Measurements from ENCODE around the gene GPR39. TPM values are rescaled to one million over a fixed set of nuclear protein-coding genes. Genes with fewer than 3 reads are reported as not detected.

The GPR39 gene
- total RNA-seq, 3 donors from 2014 or later (not counting 1 experiment from before 2014, with no cell fraction given) = not detected

DNA sequence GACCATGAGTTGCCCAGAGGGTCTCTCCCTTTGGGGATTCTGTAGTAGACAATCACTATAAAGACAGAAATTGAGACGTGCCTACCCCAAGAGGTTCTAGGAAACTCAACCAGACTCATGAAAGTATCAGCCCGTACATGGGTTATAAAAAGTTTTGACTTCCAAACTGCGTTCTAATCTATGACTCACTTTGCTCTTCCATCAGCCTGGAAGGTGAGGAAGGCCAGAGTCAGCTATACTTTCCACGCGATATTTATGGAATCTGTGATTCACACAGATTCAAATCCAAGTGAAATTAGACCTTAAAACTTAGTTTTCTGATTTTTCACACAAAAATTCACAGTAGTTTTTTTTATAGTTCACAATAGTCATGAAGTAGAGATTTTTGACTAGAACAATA lies 261.1 kb downstream of the GPR39 start:
- Histone ChIP-seq H3K36me3 (ENCODE audit: control insufficient read depth, insufficient read depth, low read length) (no peaks in the 10 kb centered on the region), H3K9me3 (ENCODE audit: control insufficient read depth, insufficient read depth, low read length) (no peaks in the 10 kb centered on the region), H3K4me3 (ENCODE audit: low read length) (no peak overlapping the region), H3K27ac (ENCODE audit: low read length) (no peak overlapping the region), H3K27me3 (ENCODE audit: control insufficient read depth, insufficient read depth, low read length) (no peaks in the 10 kb centered on the region), H3K4me1 (ENCODE audit: control insufficient read depth, insufficient read depth, low read length) (no peaks in the 10 kb centered on the region)
- Mint-ChIP-seq H3K36me3 (no peaks in the 10 kb centered on the region), H3K27ac (no peak overlapping the region), H3K27me3 (ENCODE audit: low read depth in 2 of 2) (peaks cover 5 to 7% of the 10 kb centered on the region in 2 donors), H3K4me3 (no peak overlapping the region), H3K9me3 (peaks cover 0 to 8% of the 10 kb centered on the region in 2 donors), H3K4me1 (no peaks in the 10 kb centered on the region)
- no peak for ATAC-seq
- 85% methylated on average over 5 of the region's 5 CpGs for WGBS (ENCODE audit: insufficient coverage)
- TF ChIP-seq, protein P1, sequence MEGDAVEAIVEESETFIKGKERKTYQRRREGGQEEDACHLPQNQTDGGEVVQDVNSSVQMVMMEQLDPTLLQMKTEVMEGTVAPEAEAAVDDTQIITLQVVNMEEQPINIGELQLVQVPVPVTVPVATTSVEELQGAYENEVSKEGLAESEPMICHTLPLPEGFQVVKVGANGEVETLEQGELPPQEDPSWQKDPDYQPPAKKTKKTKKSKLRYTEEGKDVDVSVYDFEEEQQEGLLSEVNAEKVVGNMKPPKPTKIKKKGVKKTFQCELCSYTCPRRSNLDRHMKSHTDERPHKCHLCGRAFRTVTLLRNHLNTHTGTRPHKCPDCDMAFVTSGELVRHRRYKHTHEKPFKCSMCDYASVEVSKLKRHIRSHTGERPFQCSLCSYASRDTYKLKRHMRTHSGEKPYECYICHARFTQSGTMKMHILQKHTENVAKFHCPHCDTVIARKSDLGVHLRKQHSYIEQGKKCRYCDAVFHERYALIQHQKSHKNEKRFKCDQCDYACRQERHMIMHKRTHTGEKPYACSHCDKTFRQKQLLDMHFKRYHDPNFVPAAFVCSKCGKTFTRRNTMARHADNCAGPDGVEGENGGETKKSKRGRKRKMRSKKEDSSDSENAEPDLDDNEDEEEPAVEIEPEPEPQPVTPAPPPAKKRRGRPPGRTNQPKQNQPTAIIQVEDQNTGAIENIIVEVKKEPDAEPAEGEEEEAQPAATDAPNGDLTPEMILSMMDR (IDR thresholded peaks at IDR 0.05) = no peak
- no peak for DNase-seq
- intact Hi-C loops (cut with micrococcal nuclease) = no loop called here

DNA sequence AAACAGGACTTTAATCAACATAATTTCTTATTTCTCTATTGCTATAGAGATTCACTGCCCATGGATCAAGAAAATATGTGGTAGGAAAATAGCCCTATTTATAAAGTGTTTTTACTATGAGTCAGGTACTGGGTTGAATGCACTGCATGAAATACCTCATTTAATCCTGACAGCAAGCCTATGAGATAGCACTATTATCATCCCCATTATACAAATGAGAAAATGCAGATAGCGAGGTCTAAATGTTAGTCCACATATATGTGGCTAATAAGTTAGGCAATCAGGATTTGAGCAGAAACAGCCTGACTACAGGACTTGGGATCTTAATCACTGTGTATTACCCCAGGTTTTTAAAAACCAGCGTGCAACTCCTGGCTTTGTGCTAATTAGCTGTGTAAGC lies 261.9 kb downstream of the GPR39 start:
- H3K9me3 ChIP-seq (ENCODE audit: control insufficient read depth, insufficient read depth, low read length) = no peaks in the 10 kb centered on the region
- no peak overlapping the region for H3K4me3 Mint-ChIP-seq
- TF ChIP-seq, protein P1 (IDR thresholded peaks at IDR 0.05) = no peak
- intact Hi-C loops (cut with micrococcal nuclease) = no loop called here
- ATAC-seq (no peak), DNase-seq (no peak)
- no peaks in the 10 kb centered on the region for H3K4me1 ChIP-seq (ENCODE audit: control insufficient read depth, insufficient read depth, low read length)
- H3K27ac ChIP-seq (ENCODE audit: low read length) = no peak overlapping the region
- no peaks in the 10 kb centered on the region for H3K27me3 ChIP-seq (ENCODE audit: control insufficient read depth, insufficient read depth, low read length)
- H3K36me3 Mint-ChIP-seq = no peaks in the 10 kb centered on the region
- H3K27me3 Mint-ChIP-seq (ENCODE audit: low read depth in 2 of 2) = no peaks in the 10 kb centered on the region
- H3K9me3 Mint-ChIP-seq = peaks cover 0 to 8% of the 10 kb centered on the region in 2 donors
- no peaks in the 10 kb centered on the region for H3K36me3 ChIP-seq (ENCODE audit: control insufficient read depth, insufficient read depth, low read length)
- 63% methylated on average over 2 of the region's 2 CpGs for WGBS (ENCODE audit: insufficient coverage)
- H3K27ac Mint-ChIP-seq = no peak overlapping the region
- no peak overlapping the region for H3K4me3 ChIP-seq (ENCODE audit: low read length)
- H3K4me1 Mint-ChIP-seq = no peaks in the 10 kb centered on the region

DNA sequence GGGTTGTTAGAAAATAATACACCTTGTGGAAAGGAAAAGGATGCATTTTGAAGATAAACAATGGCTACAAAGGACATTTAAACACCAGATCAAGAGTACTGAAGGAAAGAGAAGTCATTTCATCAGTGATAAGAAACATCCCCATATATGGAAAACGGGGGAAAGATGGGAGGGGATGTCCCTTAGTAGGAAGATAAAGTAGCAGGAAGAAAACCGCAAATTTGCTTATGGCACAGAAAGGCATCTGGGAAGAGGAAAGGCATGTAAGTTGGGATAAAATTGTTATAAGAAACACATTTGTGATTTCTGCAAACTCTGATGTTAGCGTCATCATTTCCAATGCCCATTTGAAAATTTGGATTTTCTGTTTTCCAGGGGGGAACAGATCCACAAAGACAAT lies 263.9 kb downstream of the GPR39 start:
- Histone ChIP-seq H3K36me3 (ENCODE audit: control insufficient read depth, insufficient read depth, low read length) (no peaks in the 10 kb centered on the region), H3K4me1 (ENCODE audit: control insufficient read depth, insufficient read depth, low read length) (no peaks in the 10 kb centered on the region), H3K9me3 (ENCODE audit: control insufficient read depth, insufficient read depth, low read length) (no peaks in the 10 kb centered on the region), H3K27me3 (ENCODE audit: control insufficient read depth, insufficient read depth, low read length) (no peaks in the 10 kb centered on the region), H3K4me3 (ENCODE audit: low read length) (no peak overlapping the region), H3K27ac (ENCODE audit: low read length) (no peak overlapping the region)
- Mint-ChIP-seq H3K27ac (no peak overlapping the region), H3K4me1 (no peaks in the 10 kb centered on the region), H3K9me3 (peaks cover 0 to 8% of the 10 kb centered on the region in 2 donors), H3K4me3 (no peak overlapping the region), H3K27me3 (ENCODE audit: low read depth in 2 of 2) (no peaks in the 10 kb centered on the region), H3K36me3 (no peaks in the 10 kb centered on the region)
- DNase-seq = no peak
- TF ChIP-seq, protein P1 (IDR thresholded peaks at IDR 0.05) = no peak
- ATAC-seq = no peak
- WGBS (ENCODE audit: insufficient coverage) = 71% methylated on average over 3 of the region's 3 CpGs
- intact Hi-C loops (cut with micrococcal nuclease) = no loop called here

DNA sequence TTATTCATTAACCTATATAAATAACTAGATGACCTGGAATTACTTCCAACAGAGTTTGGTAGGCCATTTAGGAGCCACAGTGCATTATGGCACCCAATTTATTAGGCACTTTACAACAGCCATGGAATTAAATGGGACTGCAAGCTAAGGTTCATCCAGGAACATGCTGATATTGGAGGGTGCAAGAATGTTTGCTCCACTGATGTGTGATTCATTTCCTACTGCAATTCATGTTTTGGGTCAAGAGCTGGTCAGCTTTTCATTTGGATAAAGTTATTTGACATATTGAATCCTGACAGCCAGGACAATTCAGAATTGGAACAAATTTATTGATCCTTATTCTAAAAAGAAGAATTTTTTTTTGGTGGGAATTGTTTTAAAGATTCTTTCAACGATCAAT lies 265.2 kb downstream of the GPR39 start:
- ATAC-seq (no peak), DNase-seq (no peak)
- Mint-ChIP-seq H3K9me3 (peaks cover 0 to 8% of the 10 kb centered on the region in 2 donors), H3K27ac (no peak overlapping the region), H3K36me3 (no peaks in the 10 kb centered on the region), H3K27me3 (ENCODE audit: low read depth in 2 of 2) (no peaks in the 10 kb centered on the region), H3K4me1 (no peaks in the 10 kb centered on the region), H3K4me3 (no peak overlapping the region)
- 86% methylated on average over 1 of the region's 1 CpG for WGBS (ENCODE audit: insufficient coverage)
- H3K9me3 ChIP-seq (ENCODE audit: control insufficient read depth, insufficient read depth, low read length) = no peaks in the 10 kb centered on the region
- intact Hi-C loops (cut with micrococcal nuclease) = no loop called here
- H3K4me3 ChIP-seq (ENCODE audit: low read length) = no peak overlapping the region
- TF ChIP-seq, protein P1 (IDR thresholded peaks at IDR 0.05) = no peak
- H3K27me3 ChIP-seq (ENCODE audit: control insufficient read depth, insufficient read depth, low read length) = no peaks in the 10 kb centered on the region
- no peaks in the 10 kb centered on the region for H3K4me1 ChIP-seq (ENCODE audit: control insufficient read depth, insufficient read depth, low read length)
- no peaks in the 10 kb centered on the region for H3K36me3 ChIP-seq (ENCODE audit: control insufficient read depth, insufficient read depth, low read length)
- no peak overlapping the region for H3K27ac ChIP-seq (ENCODE audit: low read length)

Measured in natural killer cell (primary cell).